HG03103 (cell line): ENCODE data around the gene HOXA11.

Source experiments
- ATAC-seq: cut with Tn5 transposase; IDR thresholded peaks from one replicate; pipeline ENCODE4 v1.9.1; 2021; ENCODE audit warnings: low read depth; ENCODE audit not compliant: unreplicated experiment

Gene HOXA11

GRCh38 chr7:27171325-27171636, 13.8 kb downstream of the HOXA11 start:
- ATAC-seq = no peak

GRCh38 chr7:27170426-27171324, 14.4 kb downstream of the HOXA11 start:
- no peak for ATAC-seq

- no peak for ATAC-seq
These were observed 15.2 kb downstream of the HOXA11 start for GRCh38 chr7:27169658-27170425.

GRCh38 chr7:27168265-27168947, 16.6 kb downstream of the HOXA11 start:
- no peak for ATAC-seq

GRCh38 chr7:27167916-27168264, 17.1 kb downstream of the HOXA11 start:
- no peak for ATAC-seq

DNA sequence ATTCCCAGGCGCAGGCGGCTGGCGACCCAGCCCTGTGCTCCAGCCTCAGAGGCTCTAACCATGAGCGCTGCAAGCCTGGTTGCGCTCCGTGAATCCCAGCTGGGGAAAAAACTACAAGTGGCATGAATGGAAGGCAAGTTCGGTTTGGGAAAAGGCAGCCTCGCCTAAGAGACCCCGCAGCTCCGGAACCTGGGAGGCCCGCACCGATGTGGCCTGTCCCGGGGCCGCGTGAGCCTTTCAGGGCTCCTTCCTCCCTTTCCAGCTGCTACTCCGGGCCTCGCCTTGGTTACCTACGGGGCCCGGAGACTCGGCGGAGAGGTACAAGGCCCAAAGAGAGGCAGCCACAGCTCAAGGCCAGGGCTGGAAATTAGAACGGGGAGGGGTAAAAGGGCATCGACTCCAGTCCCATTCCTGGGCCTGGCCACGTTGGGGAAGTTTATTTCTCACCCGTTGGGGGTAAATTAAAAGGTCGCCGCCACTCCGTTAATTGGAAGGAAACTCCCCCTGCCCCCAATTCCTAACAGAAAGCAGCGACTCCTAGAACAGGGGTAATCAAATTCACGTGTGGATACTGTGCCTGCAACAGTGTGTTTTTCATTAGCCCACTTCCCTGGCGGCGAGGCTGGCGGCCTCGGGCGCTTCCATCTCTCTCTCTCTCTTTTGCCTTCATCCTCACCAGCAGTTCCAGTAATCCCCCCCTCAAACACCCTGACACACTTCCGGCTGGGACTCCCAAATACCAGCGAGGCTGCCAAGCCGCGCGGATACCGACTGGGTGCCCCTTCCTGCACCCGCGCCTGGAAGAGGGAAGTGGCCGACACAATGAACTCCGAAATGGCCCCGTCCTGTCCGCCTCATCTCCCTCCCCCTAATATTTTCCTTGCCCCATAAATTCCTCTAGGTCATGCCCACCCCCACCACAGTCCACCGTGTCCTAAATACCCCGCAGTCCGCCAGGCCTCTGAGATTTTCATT, 18.2 kb downstream of the HOXA11 start:
- no peak for ATAC-seq

DNA sequence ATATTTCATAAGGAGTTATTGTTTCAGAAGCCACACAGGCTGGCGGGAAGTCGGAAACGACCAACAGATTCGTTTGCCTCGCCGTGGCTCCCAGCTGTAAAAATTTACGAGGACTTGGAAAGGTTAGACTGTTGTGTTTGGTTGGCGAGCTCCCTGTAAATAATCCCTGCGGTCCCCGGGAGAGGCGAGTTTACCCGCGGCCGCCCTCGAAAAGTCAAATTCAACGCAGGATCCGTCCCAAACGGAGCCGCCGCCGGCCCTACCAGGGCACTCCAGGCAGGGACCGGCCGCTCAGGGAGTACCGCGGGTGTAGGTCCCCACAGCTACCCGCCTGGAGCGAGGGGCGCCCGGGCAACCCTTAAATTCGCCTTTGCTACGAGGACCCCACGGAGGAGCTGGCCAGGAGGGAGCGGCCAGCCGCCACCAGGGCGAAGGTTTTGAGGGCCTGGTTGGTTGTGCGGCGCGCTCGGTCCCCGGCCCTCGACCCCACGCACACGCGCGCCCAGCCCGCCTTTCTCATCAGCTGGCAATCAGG, 19.0 kb downstream of the HOXA11 start:
- no peak for ATAC-seq

- no peak for ATAC-seq
These were observed 19.7 kb downstream of the HOXA11 start, which contains the start of gene HOXA9 for GRCh38 chr7:27165089-27165995. TSS of gene HOXA9 (minus strand) at chr7:27165537. CDS start at chr7:27165457, 80 bp downstream.

DNA sequence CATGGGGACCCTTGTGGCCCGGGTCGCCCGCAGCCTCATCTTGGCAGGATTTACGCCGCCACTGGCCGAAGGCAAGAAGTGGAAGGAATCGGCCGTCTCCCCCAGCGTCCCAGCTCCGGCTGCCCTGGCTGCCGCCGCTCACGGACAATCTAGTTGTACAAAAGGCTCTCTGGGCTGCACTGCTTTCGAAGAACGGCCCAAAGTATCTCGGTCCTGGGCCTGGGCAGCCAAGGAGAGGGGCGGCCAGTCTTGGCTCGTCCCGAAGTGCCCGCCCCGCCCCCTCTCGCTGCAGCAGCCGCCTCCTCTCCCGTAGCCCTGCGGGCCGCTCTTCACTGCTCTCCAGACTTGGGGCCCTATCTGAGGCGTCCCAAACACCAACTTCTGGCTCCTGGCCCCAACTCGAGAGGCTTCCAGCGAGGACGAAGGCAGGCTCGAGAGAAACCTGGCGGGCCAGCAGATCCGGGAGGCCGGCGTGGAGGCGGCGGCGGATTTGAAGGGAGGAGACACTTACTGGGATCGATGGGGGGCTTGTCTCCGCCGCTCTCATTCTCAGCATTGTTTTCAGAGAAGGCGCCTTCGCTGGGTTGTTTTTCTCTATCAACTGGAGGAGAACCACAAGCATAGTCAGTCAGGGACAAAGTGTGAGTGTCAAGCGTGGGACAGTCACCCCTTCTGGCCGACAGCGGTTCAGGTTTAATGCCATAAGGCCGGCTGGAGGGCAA, 20.5 kb downstream of the HOXA11 start:
- no peak for ATAC-seq

GRCh38 chr7:27164045-27164366, 21.0 kb downstream of the HOXA11 start:
- no peak for ATAC-seq

DNA sequence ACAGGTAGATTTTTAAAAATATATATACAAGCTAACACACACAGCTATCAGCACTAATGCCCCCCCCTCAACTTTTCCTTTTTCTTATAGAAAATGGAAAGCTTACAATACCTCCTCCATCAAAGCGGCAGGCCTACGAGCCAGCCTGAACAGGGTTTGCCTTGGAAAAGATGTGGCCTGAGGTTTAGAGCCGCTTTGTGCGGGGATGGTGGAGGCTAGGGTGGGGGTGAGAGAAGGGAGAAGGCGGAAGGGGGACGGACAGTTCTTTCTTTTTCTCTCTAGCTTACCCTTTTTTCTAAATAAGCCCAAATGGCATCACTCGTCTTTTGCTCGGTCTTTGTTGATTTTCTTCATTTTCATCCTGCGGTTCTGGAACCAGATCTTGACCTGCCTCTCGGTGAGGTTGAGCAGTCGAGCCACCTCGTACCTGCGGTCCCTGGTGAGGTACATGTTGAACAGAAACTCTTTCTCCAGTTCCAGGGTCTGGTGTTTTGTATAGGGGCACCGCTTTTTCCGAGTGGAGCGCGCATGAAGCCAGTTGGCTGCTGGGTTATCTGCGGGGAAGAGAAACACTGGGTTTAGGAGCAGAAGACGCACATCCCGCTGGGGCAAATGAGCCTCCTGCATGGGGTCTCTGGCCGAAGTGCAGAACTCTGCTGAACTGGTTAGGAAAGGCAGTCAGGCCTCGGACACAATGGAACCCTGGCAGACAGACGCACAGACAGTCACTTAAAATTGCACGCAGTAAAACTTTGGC, 21.6 kb downstream of the HOXA11 start:
- ATAC-seq = no peak

GRCh38 chr7:27162561-27163287, 22.3 kb downstream of the HOXA11 start:
- no peak for ATAC-seq

DNA sequence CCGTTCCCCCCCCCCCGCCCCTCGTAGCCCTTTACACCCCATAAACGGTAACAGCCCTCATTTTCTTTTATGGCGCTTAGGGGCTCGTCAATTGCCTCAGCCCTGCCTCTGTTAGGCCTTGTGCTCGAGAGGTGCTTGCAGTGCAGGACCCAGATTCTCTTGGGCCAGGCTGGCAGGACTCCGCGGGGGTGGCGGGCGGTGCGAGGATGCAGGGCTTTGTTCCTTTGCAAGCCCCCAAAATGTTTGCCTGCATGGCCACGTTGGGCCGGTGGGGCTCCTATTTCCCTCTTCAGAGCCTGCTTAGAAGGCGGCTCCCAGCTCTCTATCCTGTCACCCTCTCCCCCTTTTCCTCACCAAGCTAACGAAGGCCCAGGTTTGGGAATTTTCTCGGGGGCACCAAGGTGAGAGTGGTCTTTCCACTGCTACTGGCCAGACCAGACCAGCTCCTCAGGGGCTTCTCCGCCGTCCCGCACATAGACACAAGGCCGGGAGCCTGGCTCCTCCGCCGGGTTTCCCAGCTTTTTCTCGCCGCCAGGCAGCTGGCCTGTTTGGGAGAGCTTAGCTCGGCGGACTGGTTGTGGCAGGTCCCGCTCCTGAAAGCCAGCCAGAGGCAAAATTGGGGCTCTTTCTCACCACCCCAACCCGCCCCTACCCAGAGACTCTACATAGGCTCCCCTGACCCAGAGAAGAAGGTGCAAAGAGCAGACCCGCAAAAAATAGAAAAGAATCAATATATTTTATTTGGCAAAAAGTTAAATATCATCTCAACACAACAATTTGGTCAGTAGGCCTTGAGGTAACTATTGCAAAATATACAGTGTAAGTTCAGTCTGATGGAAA, 23.1 kb downstream of the HOXA11 start:
- no peak for ATAC-seq

DNA sequence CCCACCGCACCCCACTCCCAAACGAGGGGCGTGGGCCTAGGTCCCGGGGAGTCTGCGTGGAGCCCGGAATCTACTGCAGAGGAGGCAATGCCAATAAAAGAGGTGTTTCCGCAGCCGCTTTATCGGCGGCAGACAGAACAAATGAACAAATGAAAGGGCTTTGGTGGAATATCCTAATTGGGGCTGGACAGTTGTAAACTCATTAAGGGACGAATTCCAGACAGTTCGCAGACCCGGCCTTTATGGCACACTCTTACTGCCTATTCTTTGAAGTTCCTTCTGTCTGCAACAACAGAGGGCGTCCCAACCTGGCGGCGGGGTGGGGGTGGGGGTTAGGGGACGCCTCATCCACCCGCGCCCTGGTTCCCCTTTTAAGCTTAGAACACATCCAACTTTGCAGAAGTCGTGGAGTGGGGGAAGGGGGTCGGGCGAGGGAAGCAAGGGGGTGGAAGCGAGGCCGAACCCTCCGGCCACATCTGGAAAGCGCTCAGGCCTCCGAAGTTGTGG, 23.8 kb downstream of the HOXA11 start:
- no peak for ATAC-seq

DNA sequence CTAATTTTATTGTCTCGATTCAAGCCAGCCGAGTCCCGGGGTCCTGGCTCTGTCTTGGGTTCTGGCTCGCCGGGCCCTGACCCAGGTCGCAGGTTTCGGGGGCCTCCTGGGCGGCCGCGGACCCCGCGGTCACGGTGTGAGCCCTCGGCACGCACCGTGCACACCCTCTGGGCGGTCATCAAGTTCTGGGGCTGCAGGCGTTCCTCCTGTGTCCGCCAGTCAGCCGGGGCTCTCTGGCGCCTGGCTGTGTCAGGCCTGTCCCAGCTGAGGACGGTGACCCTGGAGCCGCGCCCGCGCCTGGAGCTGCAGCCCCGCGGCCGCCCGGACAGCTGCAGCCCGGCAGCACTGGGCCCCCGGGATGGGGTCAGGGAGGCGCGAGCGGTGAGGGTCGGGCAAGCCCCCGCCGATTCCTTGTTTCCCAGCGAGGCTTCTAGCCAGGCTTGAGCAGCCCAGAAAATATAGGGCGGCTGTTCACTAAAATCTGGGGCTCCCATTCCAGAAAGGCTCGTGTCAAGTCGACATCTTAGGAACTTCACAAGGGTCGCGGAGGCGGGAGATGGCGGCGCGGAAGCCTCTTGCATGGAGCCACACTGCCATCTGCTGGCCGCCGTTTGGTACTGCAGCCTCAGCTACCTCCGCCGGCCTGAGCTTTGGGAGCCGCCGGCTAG, 24.4 kb downstream of the HOXA11 start:
- ATAC-seq = no peak
